NCI-H1436 treated with DMSO at 0.1 percent for 48 hours (cell line): ENCODE data around the gene ZNF747.
"Not testable (repeated sequence)": the region's sequence is repeated elsewhere in the genome, so short reads cannot be mapped to it uniquely, and the experiment has no call there.

ENCODE experiments used
- DNase-seq: peaks from one replicate; lab custom pipeline; 2025; lab: John Stamatoyannopoulos, UW

ZNF747 gene

DNA sequence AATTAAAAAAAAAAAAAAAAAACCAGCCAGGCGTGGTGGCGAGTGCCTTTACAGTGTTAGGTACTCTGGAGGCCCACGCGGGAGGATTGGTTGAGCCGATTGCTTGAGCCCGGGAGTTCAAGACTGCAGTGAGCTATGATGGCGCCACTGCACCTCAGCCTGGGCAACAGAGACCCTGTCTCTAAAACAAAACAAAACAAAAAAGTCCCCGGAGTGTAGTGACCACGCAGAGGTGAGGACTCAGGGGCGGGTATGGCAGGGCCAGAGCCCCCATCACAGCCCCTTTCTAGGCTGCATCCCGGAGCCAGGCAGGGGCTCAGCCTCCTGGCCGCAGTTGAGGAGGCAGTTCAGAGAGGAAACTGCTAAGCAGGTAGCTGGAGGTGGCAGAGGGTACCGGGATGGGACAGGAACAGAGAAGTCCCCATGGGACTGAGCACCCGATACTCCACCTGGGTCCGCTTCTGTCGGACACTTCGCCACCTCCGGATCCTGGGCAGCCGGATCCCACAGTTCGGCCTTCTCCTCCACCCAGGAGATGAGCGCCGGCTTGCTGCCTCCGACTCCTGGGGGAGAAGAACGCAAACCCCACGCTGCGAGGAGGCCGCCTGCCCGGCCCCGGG, 800 bp downstream of the ZNF747 start:
- DNase-seq = no peak

DNA sequence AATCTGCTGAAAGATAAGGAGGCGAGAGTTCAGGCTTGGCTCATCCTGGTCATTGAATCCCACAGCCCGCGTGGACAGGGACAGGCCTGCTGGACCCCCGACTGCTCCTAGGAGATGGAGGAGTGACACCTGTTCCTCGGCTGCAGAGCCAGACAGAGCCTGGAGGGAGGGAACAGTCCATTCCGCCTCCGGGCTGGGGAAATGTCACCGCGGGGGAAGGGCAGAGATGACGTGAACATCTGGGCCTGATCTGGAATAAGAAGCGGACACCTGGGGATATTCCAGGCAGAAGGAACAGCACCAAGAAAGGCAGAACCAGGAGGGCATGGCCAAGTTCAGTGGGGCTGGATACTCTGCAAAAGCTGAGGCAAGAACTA, 1.5 kb downstream of the ZNF747 start:
- DNase-seq = no peak

DNA sequence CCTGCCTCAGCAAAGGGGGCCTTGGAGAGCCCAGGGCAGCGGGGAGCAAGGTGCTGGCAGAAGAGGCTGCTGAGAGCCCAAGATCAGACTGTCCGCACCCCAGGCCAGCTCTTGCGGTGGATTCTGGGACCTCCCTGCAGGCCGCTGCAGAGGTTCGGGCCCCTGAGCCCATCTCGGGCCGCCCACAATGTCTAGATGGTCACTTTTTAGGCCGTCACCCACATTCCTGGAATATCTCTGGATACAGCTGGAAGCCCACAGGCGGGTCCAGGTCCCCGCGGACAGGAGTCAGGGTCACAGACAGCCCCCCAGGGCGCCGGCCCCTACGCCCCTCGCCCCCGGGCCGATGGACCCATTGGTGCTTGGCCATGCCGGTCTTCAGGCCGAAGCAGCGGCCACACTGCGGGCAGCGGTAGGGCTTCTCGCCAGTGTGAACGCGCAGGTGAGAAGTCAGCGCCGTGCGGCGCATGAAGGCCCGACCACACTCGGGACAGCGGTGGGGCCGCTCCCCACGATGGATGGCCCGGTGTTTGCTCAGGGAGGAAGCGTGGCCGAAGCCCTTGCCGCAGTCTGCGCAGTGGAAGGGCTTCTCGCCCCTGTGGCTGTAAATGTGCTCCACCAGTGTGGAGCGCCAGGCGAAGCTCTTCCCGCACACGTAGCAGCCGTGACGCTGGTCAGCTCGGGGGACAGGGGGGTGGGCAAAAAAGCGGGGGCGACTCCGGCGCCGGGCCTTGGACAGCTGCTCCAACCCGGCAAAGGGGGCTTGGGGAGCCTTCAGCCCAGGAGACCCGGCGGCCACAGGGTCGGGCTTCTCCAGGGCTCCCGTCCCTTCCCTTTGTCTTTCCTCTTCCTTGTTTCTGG, 2.1 kb downstream of the ZNF747 start:
- DNase-seq = no peak

DNA sequence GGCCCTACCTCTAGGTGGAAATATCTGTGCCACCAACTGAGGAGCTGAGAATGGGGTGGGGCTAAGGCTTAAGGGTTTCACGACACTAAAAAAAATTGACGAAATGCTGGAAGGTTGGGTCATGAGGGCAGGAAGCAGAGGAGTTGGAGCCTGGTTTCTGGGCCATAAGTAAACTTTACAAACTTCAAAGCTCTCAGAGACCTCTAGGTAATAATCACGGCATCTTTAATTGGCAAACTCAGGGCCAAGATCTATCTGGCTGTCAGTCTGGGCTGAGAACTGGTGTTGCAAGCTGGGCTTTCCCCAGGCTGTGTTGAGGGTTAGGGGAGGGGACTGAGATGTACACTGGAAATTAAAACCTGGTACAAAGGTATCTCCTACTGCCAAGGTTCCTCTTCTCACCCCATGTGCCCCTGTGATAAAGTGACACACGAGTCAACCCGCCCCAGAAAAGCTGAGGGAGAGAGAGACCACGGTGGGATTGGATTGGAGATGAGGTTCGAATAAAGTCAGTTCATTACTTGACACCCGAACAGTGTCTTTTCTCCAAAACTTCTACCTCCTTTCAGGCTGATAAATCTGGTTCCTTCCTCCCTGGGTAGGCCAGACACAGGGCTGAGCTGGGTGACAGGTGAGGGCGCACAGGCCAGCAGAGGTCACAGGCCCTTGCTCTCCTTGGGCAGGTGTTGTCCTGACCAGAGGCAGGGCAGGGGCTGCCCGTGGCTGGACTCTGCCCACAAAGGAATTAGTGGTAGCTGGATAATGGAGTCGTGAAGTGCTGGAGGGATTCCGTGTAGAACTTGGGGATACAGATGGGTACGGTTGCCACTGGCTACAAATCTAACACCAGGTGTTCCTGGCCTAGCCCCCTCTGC, 4.3 kb downstream of the ZNF747 start:
- DNase-seq = no peak

DNA sequence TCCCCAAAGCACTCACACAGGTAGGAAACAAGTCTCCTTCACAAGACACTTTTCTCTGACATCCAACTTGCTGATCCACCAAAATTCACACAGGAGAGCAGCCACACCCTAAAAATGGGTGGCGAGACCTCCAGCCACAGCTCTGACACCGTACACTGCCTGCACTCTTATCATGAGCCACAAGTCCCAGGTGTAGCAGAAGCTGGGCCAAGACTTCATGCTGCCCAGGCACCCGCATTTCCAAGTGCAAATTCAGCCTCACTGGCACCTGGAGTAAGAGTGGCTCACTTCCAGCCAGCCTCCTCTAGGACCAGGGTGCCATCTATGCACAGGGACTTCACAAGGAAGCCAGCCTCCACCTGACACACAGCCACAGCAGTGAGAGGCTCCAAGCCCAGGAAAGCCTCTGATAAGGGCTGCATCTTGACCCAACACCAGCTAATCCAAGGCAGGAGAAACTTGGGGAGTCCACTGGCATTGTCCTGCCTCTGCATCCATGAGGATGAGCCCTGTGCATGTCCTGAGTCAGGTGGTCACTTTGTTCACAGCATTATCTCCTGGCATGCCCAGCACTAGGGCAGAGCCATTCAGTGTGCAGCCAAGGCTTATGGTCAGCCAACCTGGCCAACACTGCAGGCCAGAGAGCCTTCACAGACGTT, 5.7 kb downstream of the ZNF747 start:
- no peak for DNase-seq

DNA sequence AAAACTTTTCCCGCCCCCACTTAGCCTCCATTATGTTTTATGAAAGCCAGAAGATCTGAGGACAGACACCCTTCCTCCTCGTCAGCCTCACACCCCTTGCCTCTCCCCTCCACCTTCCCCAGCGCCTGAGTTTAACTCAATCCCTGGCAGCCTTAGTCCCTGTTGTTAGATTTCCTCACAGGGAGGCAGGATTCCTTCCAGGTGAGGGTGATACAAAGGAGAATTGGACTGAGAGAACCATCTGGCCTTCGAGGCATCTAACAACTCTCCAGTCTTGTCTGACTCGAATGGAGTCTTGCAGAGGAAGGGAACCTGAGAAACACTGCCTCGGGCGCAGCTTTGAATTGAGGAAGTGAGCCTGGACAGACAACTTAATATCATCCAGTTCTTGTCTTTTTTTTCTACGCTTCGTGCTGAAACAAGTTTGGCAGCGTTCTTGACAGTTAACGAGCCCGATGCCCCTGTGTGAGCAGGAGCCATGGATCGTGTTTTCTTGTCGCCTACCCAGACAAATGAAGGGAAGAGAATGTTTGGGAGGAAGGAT, 7.0 kb downstream of the ZNF747 start:
- DNase-seq = no peak

DNA sequence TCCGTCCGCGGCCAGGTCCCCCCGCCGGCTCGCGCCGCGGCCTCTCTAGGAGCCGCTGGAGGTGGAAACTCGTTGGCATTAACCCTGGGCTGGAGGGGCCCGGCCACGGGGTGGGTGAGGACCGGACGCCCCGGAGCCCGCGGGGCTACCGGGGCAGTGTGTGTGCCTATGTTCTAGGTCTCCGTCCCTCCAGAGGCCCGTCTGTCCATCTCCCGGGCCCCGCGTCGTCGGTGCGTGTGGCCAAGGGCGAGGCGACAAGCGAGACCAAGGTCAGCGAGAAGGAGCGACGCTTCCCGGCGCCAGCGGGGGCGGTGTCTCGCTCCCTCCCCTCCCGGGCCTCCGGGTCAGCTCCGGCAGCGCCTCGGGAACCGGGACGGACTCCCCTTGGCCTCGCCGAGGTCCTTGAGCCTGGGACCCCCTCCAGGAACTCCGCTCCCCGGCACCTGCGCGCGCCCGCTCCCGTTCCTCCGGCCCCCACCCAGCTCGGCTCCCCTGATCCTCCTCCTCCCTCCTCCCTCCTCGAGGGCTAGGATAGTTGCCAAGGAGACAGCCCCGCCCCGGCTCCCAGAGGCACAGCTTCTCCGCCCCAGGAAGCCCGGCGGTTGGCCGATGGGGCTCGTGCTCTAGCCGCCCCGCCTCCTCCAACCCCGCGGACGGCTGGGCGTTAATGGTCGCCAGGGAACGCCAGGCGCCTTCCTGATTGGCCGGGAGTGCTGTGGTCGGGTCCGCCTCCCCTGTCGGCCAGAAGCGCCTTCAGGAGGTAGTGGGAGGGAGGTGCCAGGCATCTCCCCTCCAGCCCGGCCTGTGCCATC, 7.6 kb downstream of the ZNF747 start:
- peak; percentile 86 for DNase-seq

DNA sequence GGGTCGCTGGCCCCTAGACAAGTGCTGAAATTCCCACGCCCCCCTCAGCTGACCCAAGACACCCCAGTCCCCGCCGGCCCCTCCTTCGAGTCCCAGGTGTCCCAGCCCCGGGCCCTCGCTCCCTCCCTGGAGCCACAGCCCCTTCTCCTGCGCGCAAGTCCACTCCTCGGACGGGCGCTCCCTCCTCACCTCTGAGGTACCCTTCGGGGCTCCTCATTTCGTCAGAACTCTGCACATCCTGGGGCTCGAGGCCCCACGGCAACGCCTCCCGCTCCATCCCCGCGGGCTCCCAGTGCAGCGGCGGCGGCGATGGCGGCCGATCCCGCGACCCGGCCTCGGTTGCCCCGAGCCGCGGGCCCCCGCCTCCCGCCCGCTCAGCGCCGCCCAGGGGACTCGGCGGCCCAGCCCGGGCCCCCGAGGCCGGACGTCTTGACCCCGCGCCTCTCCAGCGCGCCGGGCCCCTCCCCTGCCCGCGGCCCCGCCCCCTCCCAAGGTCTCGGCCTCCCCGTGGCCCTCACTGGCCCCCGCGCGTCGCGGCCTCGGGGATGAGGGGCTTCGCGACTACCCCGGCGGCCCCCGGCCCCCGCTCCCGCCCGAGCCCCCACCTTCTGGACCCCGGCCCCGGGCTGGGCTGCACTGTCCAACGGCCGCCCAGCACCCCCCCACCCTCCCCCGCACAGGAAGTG, 8.4 kb downstream of the ZNF747 start, which contains the start of gene ZNF768:
Gene ZNF768 (minus strand): TSS at position 430 of the 686 bp plus-strand sequence. CDS start 153 bp downstream, at position 277.
- no peak for DNase-seq

DNA sequence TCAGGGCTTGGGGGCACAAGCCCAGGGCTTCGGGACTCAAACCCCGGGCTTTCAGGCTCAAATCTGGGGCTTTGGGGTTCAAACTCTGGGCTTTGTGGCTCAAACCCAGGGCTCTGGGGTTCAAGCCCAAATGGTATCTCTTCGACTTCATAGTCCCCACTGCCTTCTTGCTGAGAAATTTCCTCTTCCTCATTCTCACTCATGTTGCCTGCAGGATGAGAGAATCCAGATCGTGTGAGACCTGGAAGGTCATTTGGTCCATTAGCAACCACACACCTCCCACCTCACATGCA, 8.9 kb downstream of the ZNF747 start:
- DNase-seq = no peak

DNA sequence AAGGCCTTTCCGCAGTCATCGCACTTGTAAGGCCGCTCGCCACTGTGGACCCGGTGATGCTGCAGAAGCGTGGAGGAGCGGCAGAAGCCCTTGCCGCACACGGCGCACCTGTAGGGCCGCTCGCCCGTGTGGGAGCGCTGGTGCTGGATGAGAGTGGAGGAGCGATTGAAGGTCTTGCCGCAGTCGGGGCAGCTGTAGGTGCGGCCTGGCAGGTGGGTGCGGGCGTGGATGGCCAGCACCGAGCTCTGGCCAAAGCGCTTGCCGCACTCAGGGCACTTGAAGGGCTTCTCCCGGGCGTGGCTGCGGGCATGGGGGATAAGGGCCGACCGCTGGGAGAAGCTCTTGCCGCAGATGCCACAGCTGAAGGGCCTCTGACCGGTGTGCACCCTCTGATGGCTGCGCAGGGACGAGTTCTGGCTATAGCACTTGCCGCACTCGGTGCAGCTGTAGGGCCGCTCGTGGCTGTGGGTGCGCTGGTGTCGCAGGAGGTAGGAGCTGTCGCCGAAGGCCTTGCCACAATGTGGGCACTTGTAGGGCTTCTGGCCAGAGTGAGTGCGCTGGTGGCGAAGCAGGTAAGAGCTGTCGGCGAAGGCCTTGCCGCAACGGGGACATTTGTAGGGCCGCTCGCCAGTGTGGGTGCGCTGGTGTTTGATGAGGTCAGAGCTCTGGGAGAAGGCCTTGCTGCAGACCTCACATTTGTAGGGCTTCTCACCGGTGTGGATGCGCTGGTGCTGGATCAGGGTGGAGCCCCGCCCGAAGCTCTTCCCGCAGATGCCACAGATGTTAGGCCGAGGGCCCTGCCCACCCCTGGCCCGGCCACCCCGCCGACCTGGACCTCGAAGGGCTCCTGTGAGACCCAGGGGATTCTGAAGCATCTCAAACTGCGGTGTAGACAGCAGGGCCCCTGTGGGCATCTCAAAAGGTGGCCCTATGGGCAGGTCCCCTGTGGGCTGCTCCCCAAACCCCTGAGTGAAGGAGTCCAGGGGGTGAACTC, 9.8 kb downstream of the ZNF747 start:
- DNase-seq = no peak

DNA sequence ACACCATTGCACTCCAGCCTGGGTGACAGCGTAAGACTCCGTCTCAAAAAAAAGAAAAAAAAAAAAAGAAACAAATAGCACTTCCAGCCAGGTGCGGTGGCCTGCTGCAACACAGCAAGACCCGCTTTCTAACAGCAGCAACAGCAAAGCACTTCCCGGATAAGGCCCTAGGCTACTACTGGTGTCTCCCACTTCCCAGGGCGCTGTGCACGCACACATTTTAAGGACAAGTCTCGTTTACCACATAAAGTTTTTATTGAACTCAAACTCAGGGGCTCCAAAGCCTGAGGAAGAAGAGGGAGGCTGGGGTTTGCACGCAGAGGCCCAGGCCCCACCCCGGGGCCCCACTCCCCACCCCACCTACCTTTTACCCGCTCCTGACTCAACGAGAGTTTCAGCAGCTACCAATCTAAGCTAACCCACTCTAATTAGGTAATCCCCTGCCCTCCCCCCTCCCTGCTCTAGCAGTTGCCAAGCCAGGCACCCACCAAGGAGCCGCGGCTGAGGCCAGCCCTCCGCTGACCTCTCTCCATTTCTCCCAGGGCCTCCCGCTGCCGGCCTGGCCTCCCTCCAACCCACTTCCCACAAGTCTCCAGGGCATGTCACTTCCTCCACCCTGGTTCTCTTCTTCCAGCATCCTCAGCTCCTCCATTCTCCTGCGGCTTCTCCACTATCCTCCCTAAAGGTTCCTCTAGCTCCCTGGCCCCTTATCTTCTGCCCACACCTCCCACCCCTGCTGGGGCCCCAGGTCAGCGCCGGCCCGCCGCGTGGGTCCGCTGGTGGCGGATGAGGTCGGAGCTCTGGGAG, 10.7 kb downstream of the ZNF747 start:
- no peak for DNase-seq

DNA sequence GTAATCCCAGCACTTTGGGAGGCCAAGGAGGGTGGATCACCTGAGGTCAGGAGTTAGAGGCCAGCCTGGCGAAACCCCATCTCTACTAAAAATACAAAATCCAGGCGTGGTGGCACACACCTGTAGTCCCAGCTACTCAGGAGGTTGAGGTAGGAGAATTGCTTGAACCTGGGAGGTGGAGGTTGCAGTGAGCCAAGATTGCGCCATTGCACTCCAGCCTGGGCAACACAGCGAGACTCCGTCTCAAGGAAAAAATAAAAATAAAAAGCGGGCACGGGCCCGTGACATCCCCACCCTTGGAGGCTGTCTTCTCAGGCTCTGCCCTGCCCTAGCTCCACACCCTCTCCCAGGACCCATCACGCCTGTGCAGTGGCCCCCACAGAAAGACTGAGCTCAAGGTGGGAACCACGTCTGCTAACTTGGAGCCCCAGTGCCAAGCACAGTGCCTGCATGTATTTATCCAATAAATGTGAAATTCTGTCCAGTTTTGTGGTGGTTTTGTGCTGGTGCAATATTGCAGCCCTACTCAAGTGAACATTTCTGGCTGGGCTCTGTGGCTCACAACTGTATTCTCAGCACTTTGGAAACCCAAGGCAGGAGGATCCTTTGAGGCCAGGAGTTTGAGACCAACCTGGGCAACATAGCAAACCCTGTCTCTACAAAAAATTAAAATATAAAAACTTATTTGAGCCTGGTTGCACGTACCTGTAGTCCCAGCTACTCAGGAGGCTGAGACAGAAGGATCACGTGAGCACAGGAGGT, 11.8 kb downstream of the ZNF747 start:
- not testable (repeated sequence) for DNase-seq

DNA sequence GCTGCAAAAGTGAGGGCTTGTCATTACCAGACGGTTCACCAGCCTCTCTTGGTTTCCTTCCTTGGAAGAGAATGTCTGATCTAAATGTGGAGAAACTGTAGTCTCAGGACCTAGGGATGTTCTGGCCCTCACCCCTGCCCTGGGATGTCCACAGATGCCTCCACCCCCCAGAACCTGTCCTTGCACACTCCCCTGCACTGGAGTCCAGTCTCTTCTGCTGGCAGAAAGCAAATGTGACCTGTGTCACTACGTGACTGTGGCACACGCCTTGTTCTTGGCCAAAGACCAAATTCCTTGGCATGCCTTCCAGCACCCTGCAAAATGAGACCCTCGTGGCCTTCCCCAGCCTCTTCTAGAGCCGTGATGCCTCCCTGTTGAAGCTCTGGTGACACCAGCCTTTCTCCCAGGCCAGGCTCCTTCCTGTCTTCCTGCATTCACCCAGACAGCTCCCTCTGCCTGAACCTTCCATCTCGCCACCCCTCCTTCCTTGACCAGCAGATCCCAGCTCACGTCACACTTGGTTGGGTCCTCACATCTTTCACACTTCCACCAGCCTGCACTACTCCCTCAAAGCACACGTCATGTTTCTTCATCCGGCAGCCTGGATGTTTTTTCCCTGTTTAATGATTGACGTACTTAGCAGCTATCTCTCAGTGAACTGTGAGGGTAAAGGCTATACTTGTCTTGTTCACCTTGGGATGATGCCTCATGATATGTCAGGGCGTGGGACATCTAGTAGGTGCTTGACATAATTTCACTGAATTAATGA, 12.6 kb downstream of the ZNF747 start:
- no peak for DNase-seq

DNA sequence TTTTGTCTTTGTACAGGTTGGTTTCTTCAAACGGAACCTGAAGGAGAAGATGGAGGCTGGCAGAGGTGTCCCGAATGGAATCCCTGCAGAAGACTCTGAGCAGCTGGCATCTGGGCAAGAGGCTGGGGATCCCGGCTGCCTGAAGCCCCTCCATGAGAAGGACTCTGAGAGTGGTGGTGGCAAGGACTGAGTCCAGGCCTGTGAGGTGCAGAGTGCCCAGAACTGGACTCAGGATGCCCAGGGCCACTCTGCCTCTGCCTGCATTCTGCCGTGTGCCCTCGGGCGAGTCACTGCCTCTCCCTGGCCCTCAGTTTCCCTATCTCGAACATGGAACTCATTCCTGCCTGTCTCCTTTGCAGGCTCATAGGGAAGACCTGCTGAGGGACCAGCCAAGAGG, 13.2 kb downstream of the ZNF747 start:
- no peak for DNase-seq

DNA sequence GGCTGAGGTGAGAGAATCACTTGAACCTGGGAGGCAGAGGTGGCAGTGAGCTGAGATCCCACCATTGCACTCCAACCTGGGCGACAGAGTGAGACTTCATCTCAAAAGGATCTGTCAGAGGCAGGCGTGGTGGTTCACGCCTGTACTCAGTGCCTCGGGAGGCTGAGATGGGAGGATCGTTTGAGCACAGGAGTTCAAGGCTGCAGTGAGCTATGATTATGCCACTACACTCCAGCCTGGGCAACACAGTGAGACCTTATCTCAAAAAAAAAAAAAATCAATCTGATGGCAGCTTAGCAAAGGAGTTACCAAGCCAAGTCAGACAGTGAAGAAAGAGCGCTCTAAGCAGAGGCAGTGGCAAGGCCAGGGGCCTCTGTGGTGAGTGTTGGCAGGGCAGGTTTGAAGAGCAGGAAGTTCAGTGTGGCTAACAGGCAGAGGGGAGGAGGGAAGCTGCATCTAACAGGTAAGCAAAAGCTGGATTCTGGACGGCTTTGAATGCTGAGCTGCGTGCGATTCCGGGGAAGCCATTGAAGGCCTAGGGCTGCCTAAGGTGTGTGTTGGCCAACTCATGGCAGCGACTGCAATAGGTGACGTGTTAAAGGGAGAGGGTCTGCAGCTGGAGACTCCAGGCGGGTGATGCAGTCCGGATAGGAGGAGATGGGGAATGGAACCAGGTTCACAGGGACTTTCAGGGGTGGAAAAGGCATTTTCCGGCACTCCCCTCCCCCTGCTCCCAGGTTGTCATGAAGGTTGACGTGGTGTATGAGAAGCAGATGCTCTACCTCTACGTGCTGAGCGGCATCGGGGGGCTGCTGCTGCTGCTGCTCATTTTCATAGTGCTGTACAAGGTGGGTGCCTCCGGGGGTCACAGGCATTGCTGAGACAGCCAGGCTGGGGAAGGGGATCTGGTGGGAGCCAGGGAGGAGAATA, 15.3 kb downstream of the ZNF747 start:
- DNase-seq = no peak

DNA sequence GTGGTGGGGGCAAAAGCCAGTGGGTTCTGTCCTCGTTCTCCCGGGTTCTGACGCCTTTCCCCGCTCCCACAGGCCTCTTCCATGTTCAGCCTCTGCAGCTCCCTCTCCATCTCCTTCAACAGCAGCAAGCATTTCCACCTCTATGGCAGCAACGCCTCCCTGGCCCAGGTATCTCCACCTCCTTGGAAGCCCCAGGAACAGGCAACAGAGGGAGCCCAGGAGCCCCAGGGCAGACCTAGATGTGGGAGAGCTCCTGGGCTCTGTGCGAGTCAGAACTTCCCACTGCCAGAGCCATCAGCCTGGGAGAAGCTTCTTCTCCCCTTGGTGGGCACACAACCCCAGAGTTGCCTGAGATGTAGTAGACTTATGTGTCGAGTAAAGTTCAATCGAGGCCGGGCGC, 16.1 kb downstream of the ZNF747 start:
- no peak for DNase-seq
